OCI-M1 (cell line): ENCODE results near the gene FBLN1.
"Not testable (repeated sequence)": the region's sequence is repeated elsewhere in the genome, so short reads cannot be mapped to it uniquely, and the experiment has no call there.

Source experiments
- DNase-seq: peaks from one replicate; lab custom pipeline; 2025; lab: John Stamatoyannopoulos, UW

The FBLN1 gene

GRCh38 chr22:45502215-45503049 lies at the start of gene FBLN1:
Gene FBLN1 (plus strand): TSS chr22:45502883. CDS start chr22:45502986, 103 bp downstream.
- no peak for DNase-seq

GRCh38 chr22:45453764-45454163 lies 48.9 kb upstream of the FBLN1 start:
- DNase-seq: no peak

- no peak for DNase-seq
Measured at GRCh38 chr22:45454275-45454674, 48.4 kb upstream of the FBLN1 start.

GRCh38 chr22:45455212-45455611 lies 47.5 kb upstream of the FBLN1 start:
- no peak for DNase-seq

- no peak for DNase-seq
Measured at GRCh38 chr22:45455621-45456020, 47.1 kb upstream of the FBLN1 start.

- DNase-seq: no peak
Measured at GRCh38 chr22:45456811-45457210, 45.9 kb upstream of the FBLN1 start.

GRCh38 chr22:45458532-45458931 lies 44.2 kb upstream of the FBLN1 start:
- no peak for DNase-seq

- DNase-seq: no peak
Measured at GRCh38 chr22:45459235-45459634, 43.4 kb upstream of the FBLN1 start.

GRCh38 chr22:45460288-45461109 lies 42.2 kb upstream of the FBLN1 start:
- no peak for DNase-seq

GRCh38 chr22:45462034-45462655 lies 40.5 kb upstream of the FBLN1 start:
- no peak for DNase-seq

- not testable (repeated sequence) for DNase-seq
Measured at GRCh38 chr22:45463691-45464090, 39.0 kb upstream of the FBLN1 start.

- no peak for DNase-seq
Measured at GRCh38 chr22:45465633-45466032, 37.0 kb upstream of the FBLN1 start.

GRCh38 chr22:45468872-45469271 lies 33.8 kb upstream of the FBLN1 start:
- no peak for DNase-seq

GRCh38 chr22:45469281-45470073 lies 33.2 kb upstream of the FBLN1 start:
- DNase-seq: no peak

- no peak for DNase-seq
Measured at GRCh38 chr22:45470871-45471270, 31.8 kb upstream of the FBLN1 start.

- no peak for DNase-seq
Measured at GRCh38 chr22:45472426-45472825, 30.3 kb upstream of the FBLN1 start.

GRCh38 chr22:45473626-45474237 lies 29.0 kb upstream of the FBLN1 start:
- DNase-seq: no peak

GRCh38 chr22:45475063-45475747 lies 27.5 kb upstream of the FBLN1 start:
- DNase-seq: no peak

GRCh38 chr22:45475851-45476514 lies 26.7 kb upstream of the FBLN1 start:
- DNase-seq: no peak

- DNase-seq: no peak
Measured at GRCh38 chr22:45476814-45477213, 25.9 kb upstream of the FBLN1 start.
